ENCODE results near the gene FKBP9.

FKBP9 gene

DNA sequence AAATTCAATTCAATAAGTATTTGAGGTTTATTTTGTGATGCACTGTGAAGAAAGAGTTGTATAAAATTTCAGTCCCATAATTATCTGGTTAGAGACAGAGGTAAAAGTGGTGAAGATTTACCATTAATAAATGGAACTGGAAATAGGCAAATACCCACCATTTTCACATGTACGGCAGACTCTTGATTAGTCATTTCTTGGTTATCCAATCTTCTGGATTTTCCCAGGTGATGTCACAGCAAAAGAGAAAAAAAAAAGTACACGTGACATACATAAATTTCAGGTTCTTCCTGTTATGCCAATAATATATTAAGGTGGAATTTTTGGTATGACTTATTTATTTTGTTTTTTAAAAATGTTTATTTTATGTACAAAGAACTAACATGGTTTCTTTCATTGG, 78.5 kb downstream of the FKBP9 start:
- H3K27ac ChIP-seq (ENCODE audit: low read length): no peak overlapping the region
- no peaks in the 10 kb centered on the region for H3K36me3 ChIP-seq (ENCODE audit: insufficient read depth, low read depth, low read length)
- H3K4me1 ChIP-seq (ENCODE audit: insufficient read depth, low read length): no peaks in the 10 kb centered on the region
- no peak overlapping the region for H3K9ac ChIP-seq (ENCODE audit: low read depth, low read length)
- no peak overlapping the region for H3K4me3 ChIP-seq (ENCODE audit: low read length)
- no peaks in the 10 kb centered on the region for H3K27me3 ChIP-seq (ENCODE audit: insufficient read depth, low read length)
- H3K9me3 ChIP-seq (ENCODE audit: insufficient read depth, low read depth, low read length): no peaks in the 10 kb centered on the region

- H3K36me3 ChIP-seq (ENCODE audit: insufficient read depth, low read depth, low read length): no peaks in the 10 kb centered on the region
- H3K9me3 ChIP-seq (ENCODE audit: insufficient read depth, low read depth, low read length): no peaks in the 10 kb centered on the region
- H3K4me1 ChIP-seq (ENCODE audit: insufficient read depth, low read length): no peaks in the 10 kb centered on the region
- H3K4me3 ChIP-seq (ENCODE audit: low read length): no peak overlapping the region
- no peaks in the 10 kb centered on the region for H3K27me3 ChIP-seq (ENCODE audit: insufficient read depth, low read length)
- no peak overlapping the region for H3K9ac ChIP-seq (ENCODE audit: low read depth, low read length)
- H3K27ac ChIP-seq (ENCODE audit: low read length): no peak overlapping the region
These were observed 81.4 kb downstream of the FKBP9 start for GRCh38 chr7:33038639-33039038.

- no peaks in the 10 kb centered on the region for H3K27me3 ChIP-seq (ENCODE audit: insufficient read depth, low read length)
- no peak overlapping the region for H3K4me3 ChIP-seq (ENCODE audit: low read length)
- H3K36me3 ChIP-seq (ENCODE audit: insufficient read depth, low read depth, low read length): no peaks in the 10 kb centered on the region
- no peak overlapping the region for H3K27ac ChIP-seq (ENCODE audit: low read length)
- no peak overlapping the region for H3K9ac ChIP-seq (ENCODE audit: low read depth, low read length)
- no peaks in the 10 kb centered on the region for H3K4me1 ChIP-seq (ENCODE audit: insufficient read depth, low read length)
- H3K9me3 ChIP-seq (ENCODE audit: insufficient read depth, low read depth, low read length): no peaks in the 10 kb centered on the region
These were observed 82.1 kb downstream of the FKBP9 start for GRCh38 chr7:33039257-33039902.

DNA sequence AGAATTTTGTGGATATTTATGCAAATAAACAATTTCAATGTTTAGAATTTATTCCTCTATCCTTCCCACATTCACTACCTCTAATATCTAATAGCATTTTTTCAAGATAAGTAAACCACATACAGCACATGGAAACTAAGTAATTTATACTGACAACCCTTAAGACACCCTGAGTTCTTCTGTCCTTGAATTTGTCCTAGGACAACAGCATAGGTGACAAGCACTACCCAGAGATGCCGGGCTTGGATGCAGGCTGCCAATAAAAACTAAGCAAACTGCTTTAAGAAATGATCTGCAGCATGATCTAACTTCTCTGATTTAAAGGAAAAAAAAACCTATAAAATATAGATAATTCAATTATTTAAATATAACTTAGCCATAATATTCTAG, 82.7 kb downstream of the FKBP9 start:
- Histone ChIP-seq H3K27me3 (ENCODE audit: insufficient read depth, low read length) (no peaks in the 10 kb centered on the region), H3K36me3 (ENCODE audit: insufficient read depth, low read depth, low read length) (no peaks in the 10 kb centered on the region), H3K9ac (ENCODE audit: low read depth, low read length) (no peak overlapping the region), H3K4me1 (ENCODE audit: insufficient read depth, low read length) (no peaks in the 10 kb centered on the region), H3K27ac (ENCODE audit: low read length) (no peak overlapping the region), H3K9me3 (ENCODE audit: insufficient read depth, low read depth, low read length) (no peaks in the 10 kb centered on the region), H3K4me3 (ENCODE audit: low read length) (no peak overlapping the region)

DNA sequence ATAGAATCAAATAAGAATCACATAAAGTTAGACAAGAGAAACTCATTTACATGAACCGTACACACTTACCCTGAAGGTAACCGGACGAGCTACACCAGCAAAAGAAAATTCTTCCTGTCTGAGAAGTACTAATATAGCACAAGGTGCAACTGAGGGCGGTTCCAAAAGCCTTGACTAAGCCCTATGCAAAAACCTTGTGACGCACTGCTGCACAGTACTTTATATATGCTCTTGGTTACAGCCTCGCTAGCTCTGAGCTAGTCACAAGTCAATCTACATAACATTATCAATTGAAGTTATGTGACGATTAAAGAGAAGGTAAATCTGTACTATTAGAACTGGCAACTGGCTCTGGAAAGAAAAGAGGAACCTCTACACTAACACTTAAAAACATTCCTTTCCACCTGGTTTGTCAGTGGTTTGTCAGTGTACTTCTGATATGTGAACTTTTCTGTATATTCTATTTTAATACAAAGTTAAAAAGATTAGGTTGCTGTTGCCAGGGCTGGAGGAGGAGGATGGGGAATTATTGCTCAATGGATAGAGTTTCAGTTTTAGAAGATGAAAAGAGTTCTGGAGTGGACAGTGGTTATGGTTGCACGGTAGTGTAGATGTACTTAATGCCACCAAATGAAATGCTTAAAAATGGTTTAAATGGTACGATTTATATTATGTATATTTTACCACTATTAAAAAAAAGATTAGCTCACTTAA, 83.7 kb downstream of the FKBP9 start:
- Histone ChIP-seq H3K4me1 (ENCODE audit: insufficient read depth, low read length) (no peaks in the 10 kb centered on the region), H3K27me3 (ENCODE audit: insufficient read depth, low read length) (no peaks in the 10 kb centered on the region), H3K36me3 (ENCODE audit: insufficient read depth, low read depth, low read length) (no peaks in the 10 kb centered on the region), H3K4me3 (ENCODE audit: low read length) (no peak overlapping the region), H3K9me3 (ENCODE audit: insufficient read depth, low read depth, low read length) (no peaks in the 10 kb centered on the region), H3K9ac (ENCODE audit: low read depth, low read length) (no peak overlapping the region), H3K27ac (ENCODE audit: low read length) (no peak overlapping the region)

DNA sequence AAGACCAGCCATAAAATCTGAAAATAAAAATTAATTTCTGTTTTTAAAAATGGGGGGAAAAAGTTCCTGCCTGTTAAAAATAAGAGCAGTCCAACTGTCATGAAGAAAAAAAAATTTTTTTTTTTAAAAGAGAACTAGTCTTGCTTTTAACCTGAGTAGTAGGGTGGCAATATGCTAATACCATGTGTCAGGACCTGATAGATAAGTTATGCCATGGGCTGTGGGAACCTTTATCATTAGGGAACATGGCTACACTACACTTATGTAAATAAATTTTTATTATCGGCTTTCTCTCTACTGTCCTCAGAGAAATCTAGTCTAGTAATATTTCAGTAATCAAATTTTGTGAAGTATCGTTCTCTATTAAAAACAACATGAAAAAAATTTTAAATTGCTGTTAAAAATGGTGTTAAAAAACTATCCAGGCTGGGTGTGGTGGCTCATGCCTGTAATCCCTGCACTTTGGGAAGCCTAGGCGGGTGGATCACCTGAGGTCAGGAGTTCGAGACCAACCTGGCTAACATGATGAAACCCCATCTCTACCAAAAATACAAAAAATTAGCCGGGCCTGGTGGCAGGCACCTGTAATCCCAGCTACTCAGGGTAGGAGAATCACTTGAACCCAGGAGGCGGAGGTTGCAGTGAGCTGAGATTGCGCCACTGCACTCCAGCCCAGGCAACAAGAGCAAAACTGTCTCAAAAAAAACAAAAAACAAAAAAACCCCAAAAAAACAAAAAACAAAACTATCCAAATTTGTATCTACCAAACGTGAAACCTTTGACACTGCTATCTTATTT, 84.6 kb downstream of the FKBP9 start:
- Histone ChIP-seq H3K27ac (ENCODE audit: low read length) (no peak overlapping the region), H3K4me1 (ENCODE audit: insufficient read depth, low read length) (no peaks in the 10 kb centered on the region), H3K9ac (ENCODE audit: low read depth, low read length) (no peak overlapping the region), H3K4me3 (ENCODE audit: low read length) (no peak overlapping the region), H3K27me3 (ENCODE audit: insufficient read depth, low read length) (no peaks in the 10 kb centered on the region), H3K9me3 (ENCODE audit: insufficient read depth, low read depth, low read length) (no peaks in the 10 kb centered on the region), H3K36me3 (ENCODE audit: insufficient read depth, low read depth, low read length) (no peaks in the 10 kb centered on the region)

GRCh38 chr7:33043501-33044400, 86.5 kb downstream of the FKBP9 start:
- no peaks in the 10 kb centered on the region for H3K4me1 ChIP-seq (ENCODE audit: insufficient read depth, low read length)
- H3K27me3 ChIP-seq (ENCODE audit: insufficient read depth, low read length): no peaks in the 10 kb centered on the region
- no peak overlapping the region for H3K9ac ChIP-seq (ENCODE audit: low read depth, low read length)
- no peaks in the 10 kb centered on the region for H3K9me3 ChIP-seq (ENCODE audit: insufficient read depth, low read depth, low read length)
- H3K36me3 ChIP-seq (ENCODE audit: insufficient read depth, low read depth, low read length): no peaks in the 10 kb centered on the region
- H3K4me3 ChIP-seq (ENCODE audit: low read length): no peak overlapping the region
- H3K27ac ChIP-seq (ENCODE audit: low read length): no peak overlapping the region

DNA sequence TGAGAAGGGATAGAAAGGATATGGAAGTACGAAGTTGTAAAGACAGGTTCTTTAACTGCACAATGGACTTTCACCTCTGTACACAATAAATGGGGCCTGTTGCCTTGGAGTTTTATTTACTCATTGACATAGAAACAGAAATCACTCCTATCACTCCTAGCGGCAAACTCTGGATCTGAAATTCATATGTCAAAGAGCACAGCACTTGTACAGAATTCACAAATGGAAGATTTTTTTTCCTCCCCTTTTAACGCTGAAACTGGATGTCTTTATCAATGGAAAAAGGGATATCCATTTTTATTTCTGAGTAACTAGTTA, 87.1 kb downstream of the FKBP9 start:
- Histone ChIP-seq H3K4me1 (ENCODE audit: insufficient read depth, low read length) (no peaks in the 10 kb centered on the region), H3K4me3 (ENCODE audit: low read length) (no peak overlapping the region), H3K9me3 (ENCODE audit: insufficient read depth, low read depth, low read length) (no peaks in the 10 kb centered on the region), H3K27me3 (ENCODE audit: insufficient read depth, low read length) (no peaks in the 10 kb centered on the region), H3K36me3 (ENCODE audit: insufficient read depth, low read depth, low read length) (no peaks in the 10 kb centered on the region), H3K9ac (ENCODE audit: low read depth, low read length) (no peak overlapping the region), H3K27ac (ENCODE audit: low read length) (no peak overlapping the region)

DNA sequence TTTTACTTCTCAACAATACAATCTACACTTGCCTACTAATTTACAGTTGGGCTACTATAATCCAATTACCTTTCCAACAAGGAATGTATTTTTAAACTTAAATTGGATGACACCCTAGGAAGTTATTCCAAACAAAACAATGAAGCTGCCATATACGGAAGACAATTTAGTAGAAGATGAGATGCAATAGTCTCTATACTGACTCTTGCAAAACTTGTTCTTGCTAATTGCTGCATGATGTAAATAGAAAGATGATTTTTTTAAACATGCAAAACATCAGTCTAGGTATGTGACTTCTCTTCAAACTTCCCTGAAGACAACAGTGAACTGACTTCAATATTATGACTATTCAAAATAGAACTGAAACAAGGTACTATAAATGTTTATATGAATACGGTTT, 87.7 kb downstream of the FKBP9 start:
- no peaks in the 10 kb centered on the region for H3K27me3 ChIP-seq (ENCODE audit: insufficient read depth, low read length)
- H3K36me3 ChIP-seq (ENCODE audit: insufficient read depth, low read depth, low read length): no peaks in the 10 kb centered on the region
- H3K4me1 ChIP-seq (ENCODE audit: insufficient read depth, low read length): no peaks in the 10 kb centered on the region
- H3K4me3 ChIP-seq (ENCODE audit: low read length): no peak overlapping the region
- H3K9ac ChIP-seq (ENCODE audit: low read depth, low read length): no peak overlapping the region
- no peak overlapping the region for H3K27ac ChIP-seq (ENCODE audit: low read length)
- H3K9me3 ChIP-seq (ENCODE audit: insufficient read depth, low read depth, low read length): no peaks in the 10 kb centered on the region

DNA sequence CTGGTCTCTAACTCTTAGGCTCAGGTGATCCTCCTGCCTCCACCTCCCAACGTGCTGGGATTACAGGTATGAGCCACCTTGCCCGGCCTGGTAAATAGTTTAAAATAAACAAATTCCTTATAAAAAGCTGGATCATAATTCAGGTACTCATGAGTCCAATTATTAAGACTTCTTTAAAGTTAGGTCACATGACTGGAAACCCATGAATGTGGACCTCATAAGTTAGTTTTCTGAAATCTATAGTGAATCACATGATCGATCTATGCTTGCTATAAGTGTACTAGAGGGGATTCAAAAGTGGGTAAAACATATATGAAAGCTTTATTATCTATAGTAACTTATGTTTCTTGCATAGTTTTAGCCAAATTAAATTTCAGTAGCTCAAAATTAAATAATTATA, 91.0 kb downstream of the FKBP9 start:
- H3K9me3 ChIP-seq (ENCODE audit: insufficient read depth, low read depth, low read length): no peaks in the 10 kb centered on the region
- H3K36me3 ChIP-seq (ENCODE audit: insufficient read depth, low read depth, low read length): no peaks in the 10 kb centered on the region
- H3K9ac ChIP-seq (ENCODE audit: low read depth, low read length): no peak overlapping the region
- no peak overlapping the region for H3K27ac ChIP-seq (ENCODE audit: low read length)
- H3K4me1 ChIP-seq (ENCODE audit: insufficient read depth, low read length): no peaks in the 10 kb centered on the region
- no peaks in the 10 kb centered on the region for H3K27me3 ChIP-seq (ENCODE audit: insufficient read depth, low read length)
- no peak overlapping the region for H3K4me3 ChIP-seq (ENCODE audit: low read length)

- Histone ChIP-seq H3K9me3 (ENCODE audit: insufficient read depth, low read depth, low read length) (no peaks in the 10 kb centered on the region), H3K4me1 (ENCODE audit: insufficient read depth, low read length) (no peaks in the 10 kb centered on the region), H3K36me3 (ENCODE audit: insufficient read depth, low read depth, low read length) (no peaks in the 10 kb centered on the region), H3K27ac (ENCODE audit: low read length) (no peak overlapping the region), H3K4me3 (ENCODE audit: low read length) (no peak overlapping the region), H3K27me3 (ENCODE audit: insufficient read depth, low read length) (no peaks in the 10 kb centered on the region), H3K9ac (ENCODE audit: low read depth, low read length) (no peak overlapping the region)
These were observed 91.5 kb downstream of the FKBP9 start for GRCh38 chr7:33048704-33049103.
